ENCODE results near the gene KANK2. TPM values are rescaled to one million over a fixed set of nuclear protein-coding genes. Genes with fewer than 3 reads are reported as not detected.
"Not testable (repeated sequence)": the region's sequence is repeated elsewhere in the genome, so short reads cannot be mapped to it uniquely, and the experiment has no call there.

The KANK2 gene
- total RNA-seq, 1 experiment from 2014 or later, result 17.6 TPM

- ChIA-PET CTCF (no interaction called here), POLR2A (no interaction called here)
- Histone ChIP-seq H3K4me3 (ENCODE audit: low read depth, low read length) (no peak overlapping the region), H3K27me3 (replicated peaks; ENCODE audit: control insufficient read depth, insufficient read depth, low read length) (no peaks in the 10 kb centered on the region), H3K4me1 (no peaks in the 10 kb centered on the region), H3K9me3 (no peaks in the 10 kb centered on the region), H3K36me3 (ENCODE audit: control insufficient read depth, insufficient read depth, low read length) (no peaks in the 10 kb centered on the region)
- Mint-ChIP-seq H3K27ac (ENCODE audit: unreplicated experiment) (no peak overlapping the region), H3K4me3 (ENCODE audit: unreplicated experiment) (no peak overlapping the region), H3K4me1 (ENCODE audit: low read depth, unreplicated experiment) (no peaks in the 10 kb centered on the region), H3K36me3 (ENCODE audit: insufficient read depth, unreplicated experiment) (no peaks in the 10 kb centered on the region), H3K27me3 (ENCODE audit: insufficient read depth, unreplicated experiment) (no peaks in the 10 kb centered on the region), H3K9me3 (ENCODE audit: unreplicated experiment) (no peaks in the 10 kb centered on the region)
- intact Hi-C loops (cut with micrococcal nuclease; ENCODE audit: unreplicated experiment), result no loop called here
- BruUV-seq (replicated peaks), result TSS peak; percentile 74
- no peak for DNase-seq
- no peak for TF ChIP-seq CTCF (IDR thresholded peaks at IDR 0.05; ENCODE audit: insufficient read depth in 1 of 2, low read depth in 1 of 2, low read length in 1 of 2, severe bottlenecking in 1 of 2, unreplicated experiment in 1 of 2)
Measured at GRCh38 chr19:11164296-11164695, 33.0 kb downstream of the KANK2 start.

- H3K4me3 ChIP-seq (ENCODE audit: low read depth, low read length); CTCF ChIA-PET; H3K36me3 Mint-ChIP-seq (ENCODE audit: insufficient read depth, unreplicated experiment); H3K4me3 Mint-ChIP-seq (ENCODE audit: unreplicated experiment); H3K9me3 Mint-ChIP-seq (ENCODE audit: unreplicated experiment); H3K9me3 ChIP-seq; BruUV-seq (replicated peaks); H3K4me1 ChIP-seq; H3K4me1 Mint-ChIP-seq (ENCODE audit: low read depth, unreplicated experiment); H3K27me3 Mint-ChIP-seq (ENCODE audit: insufficient read depth, unreplicated experiment); H3K27me3 ChIP-seq (replicated peaks; ENCODE audit: control insufficient read depth, insufficient read depth, low read length); H3K27ac Mint-ChIP-seq (ENCODE audit: unreplicated experiment); intact Hi-C loops (cut with micrococcal nuclease; ENCODE audit: unreplicated experiment); H3K36me3 ChIP-seq (ENCODE audit: control insufficient read depth, insufficient read depth, low read length); DNase-seq: not testable (repeated sequence)
- POLR2A ChIA-PET, result interaction anchor here (0.7 kb wide), 1 partner anchor 516 kb away, joined by 3 read pairs; no protein-coding TSS in a partner anchor
Measured at GRCh38 chr19:11160440-11160768, 36.9 kb downstream of the KANK2 start.

- H3K4me3 Mint-ChIP-seq (ENCODE audit: unreplicated experiment), result no peak overlapping the region
- Histone ChIP-seq H3K27me3 (replicated peaks; ENCODE audit: control insufficient read depth, insufficient read depth, low read length) (no peaks in the 10 kb centered on the region), H3K36me3 (ENCODE audit: control insufficient read depth, insufficient read depth, low read length) (no peaks in the 10 kb centered on the region), H3K4me3 (ENCODE audit: low read depth, low read length) (no peak overlapping the region), H3K4me1 (peaks cover 6% of the 10 kb centered on the region; the same call in 1 of the 2 replicates), H3K9me3 (no peaks in the 10 kb centered on the region)
- TF ChIP-seq CTCF (IDR thresholded peaks at IDR 0.05; ENCODE audit: insufficient read depth in 1 of 2, low read depth in 1 of 2, low read length in 1 of 2, severe bottlenecking in 1 of 2, unreplicated experiment in 1 of 2), result no peak
- H3K9me3 Mint-ChIP-seq (ENCODE audit: unreplicated experiment), result no peaks in the 10 kb centered on the region
- peaks cover 11% of the 10 kb centered on the region for H3K36me3 Mint-ChIP-seq (ENCODE audit: insufficient read depth, unreplicated experiment)
- no peak overlapping the region for H3K27ac Mint-ChIP-seq (ENCODE audit: unreplicated experiment)
- BruUV-seq (replicated peaks), result no TSS peak
- H3K4me1 Mint-ChIP-seq (ENCODE audit: low read depth, unreplicated experiment), result peaks cover 4% of the 10 kb centered on the region
- DNase-seq, result no peak
- no peaks in the 10 kb centered on the region for H3K27me3 Mint-ChIP-seq (ENCODE audit: insufficient read depth, unreplicated experiment)
- intact Hi-C loops (cut with micrococcal nuclease; ENCODE audit: unreplicated experiment), result no loop called here
- CTCF ChIA-PET, result no interaction called here
- POLR2A ChIA-PET, result interaction anchor here (0.7 kb wide), 1 partner anchor 516 kb away, joined by 3 read pairs; no protein-coding TSS in a partner anchor
Measured at GRCh38 chr19:11159598-11160439, 37.5 kb downstream of the KANK2 start.
